GM10248 (cell line): ENCODE measurements around the gene ACBD6.

Experiments
- CTCF ChIA-PET: fragments of 300-600 bp; sonication (Branson Sonifier 250); formaldehyde crosslinking; extraction: SDS; loops from one replicate; lab custom pipeline; 2021; ENCODE audit warnings: antibody characterized with exemption; lab: Yijun Ruan, JAX
- POLR2A ChIA-PET: fragments of 350-650 bp; sonication (Branson Sonifier 250); formaldehyde crosslinking; extraction: SDS; loops from one replicate; lab custom pipeline; 2020; ENCODE audit warnings: antibody characterized with exemption; lab: Yijun Ruan, JAX
- DNase-seq: peaks from one replicate; pipeline ENCODE4 v3.0.0; 2012; ENCODE audit errors: extremely low spot score
- TF ChIP-seq, protein P1 (sequence below): IDR thresholded peaks from 2 replicates; pipeline ENCODE4 v1.5.1; 2012; ENCODE audit warnings: mild to moderate bottlenecking, low read depth; ENCODE audit errors: extremely low read depth, missing control alignments, control extremely low read depth

ACBD6 gene

DNA sequence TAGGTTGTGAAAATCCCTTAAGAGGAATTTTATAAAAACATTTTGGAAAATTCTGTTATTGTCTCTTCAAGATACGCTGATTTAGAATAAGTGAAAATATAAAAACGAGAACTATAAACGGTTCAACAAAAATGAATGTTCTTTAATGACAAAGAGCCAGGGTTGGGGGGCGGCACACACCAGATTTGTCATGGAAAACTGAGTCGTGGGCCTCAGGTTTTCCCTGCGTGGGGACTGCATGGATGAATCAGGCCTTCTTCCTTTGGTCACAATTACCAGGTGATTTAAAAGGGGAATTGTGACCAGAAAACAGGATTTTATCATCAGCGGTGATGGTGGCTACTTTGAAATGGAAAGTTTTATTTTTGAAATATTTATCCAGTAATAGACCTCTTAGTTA, 263.7 kb downstream of the ACBD6 start:
- ChIA-PET CTCF (interaction anchor here (1.1 to 1.6 kb wide), 4 partner anchors 11 to 32 kb away, joined by 3 to 5 read pairs (median 4); no protein-coding TSS in a partner anchor), POLR2A (no interaction called here)
- DNase-seq: no peak
- TF ChIP-seq, protein P1, sequence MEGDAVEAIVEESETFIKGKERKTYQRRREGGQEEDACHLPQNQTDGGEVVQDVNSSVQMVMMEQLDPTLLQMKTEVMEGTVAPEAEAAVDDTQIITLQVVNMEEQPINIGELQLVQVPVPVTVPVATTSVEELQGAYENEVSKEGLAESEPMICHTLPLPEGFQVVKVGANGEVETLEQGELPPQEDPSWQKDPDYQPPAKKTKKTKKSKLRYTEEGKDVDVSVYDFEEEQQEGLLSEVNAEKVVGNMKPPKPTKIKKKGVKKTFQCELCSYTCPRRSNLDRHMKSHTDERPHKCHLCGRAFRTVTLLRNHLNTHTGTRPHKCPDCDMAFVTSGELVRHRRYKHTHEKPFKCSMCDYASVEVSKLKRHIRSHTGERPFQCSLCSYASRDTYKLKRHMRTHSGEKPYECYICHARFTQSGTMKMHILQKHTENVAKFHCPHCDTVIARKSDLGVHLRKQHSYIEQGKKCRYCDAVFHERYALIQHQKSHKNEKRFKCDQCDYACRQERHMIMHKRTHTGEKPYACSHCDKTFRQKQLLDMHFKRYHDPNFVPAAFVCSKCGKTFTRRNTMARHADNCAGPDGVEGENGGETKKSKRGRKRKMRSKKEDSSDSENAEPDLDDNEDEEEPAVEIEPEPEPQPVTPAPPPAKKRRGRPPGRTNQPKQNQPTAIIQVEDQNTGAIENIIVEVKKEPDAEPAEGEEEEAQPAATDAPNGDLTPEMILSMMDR: no peak
